SK-N-SH (cell line): Measurements from ENCODE around the gene UVRAG. TPM values are rescaled to one million over a fixed set of nuclear protein-coding genes. Genes with fewer than 3 reads are reported as not detected.

ENCODE experiments used
- CTCF ChIA-PET: fragments of 300-600, 350-600 bp; formaldehyde crosslinking; extraction: SDS; loops from one replicate; lab custom pipeline; 2021; lab: Yijun Ruan, JAX
- POLR2A ChIA-PET: fragments of 350-600 bp; sonication (Branson Sonifier 250); formaldehyde crosslinking; extraction: SDS; loops from one replicate; lab custom pipeline; 2020; ENCODE audit warnings: antibody characterized with exemption, inconsistent platforms; lab: Yijun Ruan, JAX
- DNase-seq: peaks from one replicate; pipeline ENCODE4 v3.0.0; 2012
- H2AFZ ChIP-seq: fragments of 200-600 bp; sonication (generic); 2 replicates; pipeline ENCODE4 v1.8.1; 2016; ENCODE audit warnings: antibody characterized with exemption, mild to moderate bottlenecking, low read depth
- H3F3A ChIP-seq: fragments of 200-600 bp; sonication (generic); replicated peaks from 2 replicates; pipeline ENCODE3; 2016; ENCODE audit warnings: antibody characterized with exemption, mild to moderate bottlenecking; ENCODE audit not compliant: insufficient read depth
- H3K27ac ChIP-seq, 2 experiments: fragments of 200-500 bp in 1 of 2; fragments of 200-600 bp in 1 of 2; sonication (Bioruptor generic) in 1 of 2; sonication (generic), shearing (Covaris generic) in 1 of 2; 2 replicates each; pipeline versions ENCODE4 v1.5.1 to v1.6.1; 2014 to 2016; ENCODE audit warnings: low read depth in 2 of 2, inconsistent platforms in 1 of 2, low read length in 1 of 2, mild to moderate bottlenecking in 1 of 2, mixed read lengths in 1 of 2
- H3K27me3 ChIP-seq: fragments of 200-600 bp; sonication (generic), shearing (Covaris generic); 2 replicates; pipeline ENCODE4 v1.6.1; 2016; ENCODE audit warnings: mixed run types; ENCODE audit not compliant: insufficient read depth
- H3K36me3 ChIP-seq, 2 experiments: fragments of 200-500 bp in 1 of 2; fragments of 200-600 bp in 1 of 2; sonication (Bioruptor generic) in 1 of 2; sonication (generic) in 1 of 2; replicated peaks in 1 of 2; 2 replicates each; pipeline versions ENCODE3 to v1.5.1; 2014 to 2016; ENCODE audit warnings: low read length in 1 of 2, mild to moderate bottlenecking in 1 of 2; ENCODE audit not compliant: insufficient read depth in 2 of 2, control insufficient read depth in 1 of 2
- H3K4me1 ChIP-seq, 2 experiments: fragments of 200-500 bp in 1 of 2; fragments of 200-600 bp in 1 of 2; sonication (Bioruptor generic) in 1 of 2; sonication (generic), shearing (Covaris generic) in 1 of 2; 2 replicates each; pipeline versions ENCODE4 v1.5.1 to v1.6.1; 2014 to 2016; ENCODE audit warnings: low read depth in 1 of 2, low read length in 1 of 2, mixed run types in 1 of 2; ENCODE audit not compliant: insufficient read depth in 2 of 2, control insufficient read depth in 1 of 2
- H3K4me2 ChIP-seq: fragments of 200-600 bp; sonication (generic), shearing (Covaris generic); 2 replicates; pipeline ENCODE4 v1.6.1; 2017; ENCODE audit warnings: mixed run types
- H3K4me3 ChIP-seq, 2 experiments: fragments of 200-500 bp in 1 of 2; fragments of 200-600 bp in 1 of 2; sonication (Bioruptor generic) in 1 of 2; sonication (generic), shearing (Covaris generic) in 1 of 2; 2 replicates each; pipeline versions ENCODE4 v1.5.1 to v1.8.1; 2014 to 2016; ENCODE audit warnings: low read depth in 2 of 2, inconsistent platforms in 1 of 2, low read length in 1 of 2, mild to moderate bottlenecking in 1 of 2, mixed read lengths in 1 of 2, moderate library complexity in 1 of 2
- H3K79me2 ChIP-seq: fragments of 200-600 bp; sonication (generic); 2 replicates; pipeline ENCODE4 v1.8.1; 2017; ENCODE audit warnings: mild to moderate bottlenecking; ENCODE audit not compliant: insufficient read depth
- H3K9ac ChIP-seq: fragments of 200-600 bp; sonication (generic); 2 replicates; pipeline ENCODE4 v1.6.1; 2017; ENCODE audit warnings: mixed run types
- H3K9me2 ChIP-seq: fragments of 200-600 bp; sonication (generic); 2 replicates; pipeline ENCODE4 v1.6.1; 2017; ENCODE audit warnings: mixed run types
- H3K9me3 ChIP-seq: fragments of 200-600 bp; sonication (generic); 2 replicates; pipeline ENCODE4 v1.6.1; 2017; ENCODE audit warnings: mixed run types, mild to moderate bottlenecking, moderate library complexity
- H4K20me1 ChIP-seq: fragments of 200-600 bp; sonication (generic); 2 replicates; pipeline ENCODE4 v1.6.1; 2017; ENCODE audit warnings: mild to moderate bottlenecking, mixed run types; ENCODE audit not compliant: insufficient read depth
- CTCF ChIP-seq: fragments of 200-600 bp; sonication (generic); IDR thresholded peaks from 2 replicates; pipeline ENCODE4 v1.6.1; 2017; ENCODE audit warnings: antibody characterized with exemption, mild to moderate bottlenecking, moderate library complexity
- ELF1 ChIP-seq: IDR thresholded peaks from 2 replicates; pipeline ENCODE4 v1.4.0; 2012
- FOSL2 ChIP-seq: IDR thresholded peaks from 2 replicates; pipeline ENCODE4 v1.4.0; 2012; ENCODE audit warnings: low read depth, mild to moderate bottlenecking, moderate library complexity, borderline replicate concordance
- IRF3 ChIP-seq: fragments of 150-350 bp; IDR thresholded peaks from 2 replicates; pipeline ENCODE4 v1.6.1; 2016; ENCODE audit warnings: mild to moderate bottlenecking, low read depth, low read length
- JUND ChIP-seq: IDR thresholded peaks from 2 replicates; pipeline ENCODE4 v1.4.0; 2012
- MEF2A ChIP-seq: IDR thresholded peaks from 2 replicates; pipeline ENCODE4 v1.4.0; 2012; ENCODE audit warnings: low read depth, borderline replicate concordance
- MXI1 ChIP-seq: IDR thresholded peaks from 2 replicates; pipeline ENCODE4 v1.6.1; 2012; ENCODE audit warnings: mild to moderate bottlenecking, low read depth, low read length, improper control_type of control experiment
- PBX3 ChIP-seq: IDR thresholded peaks from 2 replicates; pipeline ENCODE4; 2012
- REST ChIP-seq: IDR thresholded peaks from 2 replicates; pipeline ENCODE4 v1.6.1; 2012; ENCODE audit warnings: mild to moderate bottlenecking, low read depth, low read length, moderate library complexity
- RXRA ChIP-seq: IDR thresholded peaks from 2 replicates; pipeline ENCODE4 v1.4.0; 2012; ENCODE audit warnings: low read depth, mild to moderate bottlenecking, borderline replicate concordance
- TAF1 ChIP-seq: IDR thresholded peaks from 2 replicates; pipeline ENCODE4 v1.6.1; 2012; ENCODE audit warnings: low read depth, mild to moderate bottlenecking, low read length, moderate library complexity, borderline replicate concordance
- USF1 ChIP-seq: IDR thresholded peaks from 2 replicates; pipeline ENCODE4 v1.4.0; 2012; ENCODE audit warnings: low read depth, borderline replicate concordance
- YY1 ChIP-seq: IDR thresholded peaks from 2 replicates; pipeline ENCODE4 v1.4.0; 2012; ENCODE audit warnings: low read depth, mild to moderate bottlenecking
- WGBS: methylation state at CpG from one replicate; pipeline ENCODE4 v1.1.6; 2017; ENCODE audit warnings: low lambda C conversion rate; 5-methylcytosine and 5-hydroxymethylcytosine counted together
- polyA plus RNA-seq, 3 experiments: library from polyadenylated mRNA; depleted of rRNA; stranded (reverse); fragments of >200 nt; gene quantifications; 2 replicates each; pipeline ENCODE4 v1.2.3, GENCODE V29; 2012

UVRAG gene
- polyA plus RNA-seq, 1 of the 3 experiments (the other 2 are of a cell fraction), result 5.8 TPM

- no peaks in the 10 kb centered on the region for H3F3A ChIP-seq
- no peak overlapping the region for H3K9ac ChIP-seq
- WGBS, result 89% methylated on average over 6 of the region's 6 CpGs
- no peaks in the 10 kb centered on the region for H3K79me2 ChIP-seq
- no peaks in the 10 kb centered on the region for H3K36me3 ChIP-seq
- H3K9me2 ChIP-seq, result no peaks in the 10 kb centered on the region
- no peaks in the 10 kb centered on the region for H3K27me3 ChIP-seq
- no peak for DNase-seq
- TF ChIP-seq YY1 (no peak), RXRA (no peak), CTCF (no peak), ELF1 (no peak)
- no peak overlapping the region for H2AFZ ChIP-seq
- no peak overlapping the region for H3K4me3 ChIP-seq
- ChIA-PET CTCF (no interaction called here), POLR2A (no interaction called here)
- H3K4me1 ChIP-seq, result peaks cover 13 to 20% of the 10 kb centered on the region in 2 experiments
- H3K9me3 ChIP-seq, result no peaks in the 10 kb centered on the region
- no peaks in the 10 kb centered on the region for H4K20me1 ChIP-seq
- H3K4me2 ChIP-seq, result no peak overlapping the region
- peak overlapping the region in 1 of 2 experiments; percentile 40; a peak in 1 of 4 replicates for H3K27ac ChIP-seq
These were observed 135.1 kb downstream of the UVRAG start for GRCh38 chr11:75950141-75950540.

GRCh38 chr11:75954039-75954438 is 139.0 kb downstream of the UVRAG start:
- H3F3A ChIP-seq, result no peaks in the 10 kb centered on the region
- no peaks in the 10 kb centered on the region for H3K9me2 ChIP-seq
- H3K36me3 ChIP-seq, result no peaks in the 10 kb centered on the region
- no peaks in the 10 kb centered on the region for H4K20me1 ChIP-seq
- H3K79me2 ChIP-seq, result no peaks in the 10 kb centered on the region
- POLR2A ChIA-PET, result no interaction called here
- H3K4me2 ChIP-seq, result no peak overlapping the region
- no peaks in the 10 kb centered on the region for H3K27me3 ChIP-seq
- no peak overlapping the region for H3K4me3 ChIP-seq
- H3K4me1 ChIP-seq, result peaks cover under 1 to 7% of the 10 kb centered on the region in 2 experiments; a peak in 2 of 4 replicates
- CTCF ChIA-PET, result interaction anchor here (0.9 kb wide), 1 partner anchor 71 kb away, joined by 3 read pairs; no protein-coding TSS in a partner anchor
- 34% methylated on average over 2 of the region's 2 CpGs for WGBS
- H3K9me3 ChIP-seq, result no peaks in the 10 kb centered on the region
- no peak for DNase-seq
- H3K27ac ChIP-seq, result 0 out of 4 replicates have a peak overlapping the region, but pooled peaks of 1 of the 2 experiments have one; percentile 2
- TF ChIP-seq PBX3 (peak; percentile 53; the same call in 1 of the 2 replicates), USF1 (no peak)
- TF ChIP-seq, all 33 proteins: peak for 1
- H2AFZ ChIP-seq, result no peak overlapping the region
- no peak overlapping the region for H3K9ac ChIP-seq

GRCh38 chr11:75955443-75955842 is 140.4 kb downstream of the UVRAG start:
- WGBS, result 92% methylated on average over 5 of the region's 5 CpGs
- H3K36me3 ChIP-seq, result no peaks in the 10 kb centered on the region
- DNase-seq, result no peak
- no peak overlapping the region for H3K27ac ChIP-seq
- H3K79me2 ChIP-seq, result no peaks in the 10 kb centered on the region
- ChIA-PET POLR2A (no interaction called here), CTCF (interaction anchor here (0.6 kb wide), 1 partner anchor 11 kb away, joined by 3 read pairs; no protein-coding TSS in a partner anchor)
- H3K9me2 ChIP-seq, result no peaks in the 10 kb centered on the region
- no peaks in the 10 kb centered on the region for H4K20me1 ChIP-seq
- no peak overlapping the region for H3K9ac ChIP-seq
- no peaks in the 10 kb centered on the region for H3K9me3 ChIP-seq
- H3K4me1 ChIP-seq, result no peaks in the 10 kb centered on the region; a peak in 1 of 4 replicates
- no peaks in the 10 kb centered on the region for H3F3A ChIP-seq
- no peak overlapping the region for H3K4me2 ChIP-seq
- no peak overlapping the region for H3K4me3 ChIP-seq
- H2AFZ ChIP-seq, result no peak overlapping the region
- no peaks in the 10 kb centered on the region for H3K27me3 ChIP-seq
- no peak for TF ChIP-seq IRF3
- TF ChIP-seq MXI1, result no peak
- TF ChIP-seq JUND, result no peak
- no peak for TF ChIP-seq FOSL2
- TF ChIP-seq REST, result no peak
- no peak for TF ChIP-seq MEF2A
- no peak for TF ChIP-seq TAF1
